ENCODE results near the gene CPPED1.

The CPPED1 gene

DNA sequence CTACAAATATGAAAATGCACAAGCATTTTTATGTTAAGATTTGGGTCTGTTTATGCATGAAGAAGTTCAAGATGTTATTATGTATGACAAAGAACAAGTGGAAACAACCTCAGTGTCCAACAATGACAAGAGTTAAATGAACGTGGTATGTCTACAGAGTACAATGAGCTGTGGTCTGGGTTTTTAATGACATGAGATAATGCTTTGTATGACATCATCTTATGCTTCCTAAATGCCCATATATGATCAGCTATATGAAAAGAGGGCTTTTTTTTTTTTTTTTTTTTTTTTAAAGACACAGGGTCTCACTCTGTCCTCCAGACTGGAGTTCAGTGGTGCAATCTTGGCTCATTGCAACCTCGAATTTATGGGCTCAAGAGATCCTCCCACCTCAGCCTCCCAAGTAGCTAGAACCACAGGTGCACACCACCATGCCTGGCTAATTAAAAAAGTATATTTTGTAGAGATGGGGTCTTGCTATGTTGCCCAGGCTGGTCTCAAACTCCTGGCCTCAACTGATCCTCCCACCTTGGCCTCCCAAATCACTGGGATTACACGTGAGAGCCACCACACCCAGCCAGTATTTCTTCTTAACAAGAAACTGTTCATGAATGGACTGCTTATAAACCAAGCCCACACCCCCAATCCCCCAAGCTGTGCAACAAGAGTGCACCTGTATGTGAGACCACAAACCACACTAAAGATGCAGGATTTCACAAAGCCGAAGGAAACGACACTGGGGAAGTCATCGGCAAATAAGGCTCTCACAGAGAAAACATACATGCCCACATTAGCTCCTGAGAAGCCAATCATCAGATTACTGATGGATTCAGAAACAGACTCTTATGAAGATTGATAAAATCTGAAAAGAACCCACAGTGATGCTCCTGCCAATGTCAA, 114.5 kb downstream of the CPPED1 start:
- no peak overlapping the region for H3K4me3 ChIP-seq (ENCODE audit: low read depth, low read length)
- DNase-seq (ENCODE audit: low read depth): no peak
- in situ Hi-C loops (cut with HindIII; ENCODE audit: low sequenced_read_pairs): no loop called here
- no peak for TF ChIP-seq CTCF (IDR thresholded peaks at IDR 0.05; ENCODE audit: low read depth, low read length, missing control alignments)

DNA sequence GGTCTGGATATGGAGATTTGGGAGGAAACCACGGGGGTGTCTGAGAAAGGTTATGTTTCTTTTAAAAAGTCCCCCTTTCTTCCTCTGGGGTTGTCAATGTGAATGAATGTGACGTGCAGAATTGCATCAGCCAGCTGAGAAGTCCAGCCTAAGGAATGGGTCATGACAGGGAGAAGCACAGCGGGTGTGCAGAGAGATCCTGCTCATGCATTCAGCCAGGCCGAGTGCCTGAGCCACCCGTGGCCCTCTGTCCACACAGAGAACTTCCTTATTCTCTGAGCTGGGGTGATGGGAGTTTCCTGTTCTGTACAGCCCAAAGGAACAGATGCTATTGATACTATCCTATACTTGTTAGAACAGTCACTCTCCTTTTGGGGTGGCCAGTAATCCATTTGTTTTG, 117.9 kb downstream of the CPPED1 start:
- TF ChIP-seq CTCF (IDR thresholded peaks at IDR 0.05; ENCODE audit: low read depth, low read length, missing control alignments): no peak
- in situ Hi-C loops (cut with HindIII; ENCODE audit: low sequenced_read_pairs): no loop called here
- H3K4me3 ChIP-seq (ENCODE audit: low read depth, low read length): no peak overlapping the region
- DNase-seq (ENCODE audit: low read depth): no peak

- DNase-seq (ENCODE audit: low read depth): no peak
- H3K4me3 ChIP-seq (ENCODE audit: low read depth, low read length): no peak overlapping the region
- in situ Hi-C loops (cut with HindIII; ENCODE audit: low sequenced_read_pairs): no loop called here
- TF ChIP-seq CTCF (IDR thresholded peaks at IDR 0.05; ENCODE audit: low read depth, low read length, missing control alignments): no peak
Observed at GRCh38 chr16:12682432-12683165, 121.1 kb downstream of the CPPED1 start.

GRCh38 chr16:12681653-12682052, 122.0 kb downstream of the CPPED1 start:
- in situ Hi-C loops (cut with HindIII; ENCODE audit: low sequenced_read_pairs): no loop called here
- TF ChIP-seq CTCF (IDR thresholded peaks at IDR 0.05; ENCODE audit: low read depth, low read length, missing control alignments): no peak
- no peak overlapping the region for H3K4me3 ChIP-seq (ENCODE audit: low read depth, low read length)
- DNase-seq (ENCODE audit: low read depth): no peak

DNA sequence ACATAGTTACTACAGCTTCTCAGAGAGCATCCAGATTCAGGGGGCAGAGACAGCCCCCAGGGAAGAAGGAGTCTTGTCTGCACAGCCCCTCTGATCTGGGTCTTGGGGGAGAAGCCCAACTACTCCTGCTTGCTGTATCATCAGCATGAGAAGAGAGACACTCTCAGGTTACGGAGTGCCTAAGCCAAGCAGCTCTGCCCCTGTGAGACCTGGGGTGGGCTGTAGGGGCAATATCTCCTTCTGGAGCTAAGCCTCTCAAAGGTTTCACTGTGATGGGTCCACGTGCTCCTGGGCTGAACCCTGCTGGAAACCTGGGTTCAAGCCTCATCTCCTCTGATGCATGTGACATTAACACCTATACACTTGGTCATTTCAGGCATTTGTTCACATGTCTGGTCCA, 123.2 kb downstream of the CPPED1 start:
- no peak for TF ChIP-seq CTCF (IDR thresholded peaks at IDR 0.05; ENCODE audit: low read depth, low read length, missing control alignments)
- no peak overlapping the region for H3K4me3 ChIP-seq (ENCODE audit: low read depth, low read length)
- in situ Hi-C loops (cut with HindIII; ENCODE audit: low sequenced_read_pairs): no loop called here
- no peak for DNase-seq (ENCODE audit: low read depth)

- TF ChIP-seq CTCF (IDR thresholded peaks at IDR 0.05; ENCODE audit: low read depth, low read length, missing control alignments): no peak
- no peak for DNase-seq (ENCODE audit: low read depth)
- no peak overlapping the region for H3K4me3 ChIP-seq (ENCODE audit: low read depth, low read length)
- in situ Hi-C loops (cut with HindIII; ENCODE audit: low sequenced_read_pairs): no loop called here
Observed at GRCh38 chr16:12679660-12680272, 123.9 kb downstream of the CPPED1 start.

All from astrocyte of the cerebellum (primary cell).